ENCODE measurements around the gene MYO18A.
A peak's percentile ranks its signal among the peaks of the same experiment; 100 is the strongest.

MYO18A gene

GRCh38 chr17:29125651-29126050 is 54.5 kb downstream of the MYO18A start:
- Mint-ChIP-seq H3K9me3 (no peaks in the 10 kb centered on the region), H3K27me3 (ENCODE audit: low read depth) (no peaks in the 10 kb centered on the region), H3K36me3 (ENCODE audit: low read depth) (peaks cover 9% of the 10 kb centered on the region), H3K4me3 (no peak overlapping the region), H3K4me1 (ENCODE audit: low read depth) (peaks cover 8% of the 10 kb centered on the region), H3K27ac (no peak overlapping the region)
- no peak for DNase-seq (ENCODE audit: low spot score)

- Mint-ChIP-seq H3K9me3 (no peaks in the 10 kb centered on the region), H3K36me3 (ENCODE audit: low read depth) (peaks cover 13% of the 10 kb centered on the region), H3K27me3 (ENCODE audit: low read depth) (no peaks in the 10 kb centered on the region), H3K4me3 (no peak overlapping the region), H3K27ac (peak overlapping the region; percentile 19), H3K4me1 (ENCODE audit: low read depth) (peaks cover 6% of the 10 kb centered on the region)
- DNase-seq (ENCODE audit: low spot score) = no peak
Observed at GRCh38 chr17:29124925-29125273, 55.3 kb downstream of the MYO18A start.

GRCh38 chr17:29124135-29124924 is 55.9 kb downstream of the MYO18A start:
- Mint-ChIP-seq H3K36me3 (ENCODE audit: low read depth) (peaks cover 18% of the 10 kb centered on the region), H3K4me3 (no peak overlapping the region), H3K9me3 (no peaks in the 10 kb centered on the region), H3K27ac (no peak overlapping the region), H3K4me1 (ENCODE audit: low read depth) (peaks cover 6% of the 10 kb centered on the region), H3K27me3 (ENCODE audit: low read depth) (no peaks in the 10 kb centered on the region)
- DNase-seq (ENCODE audit: low spot score) = no peak

GRCh38 chr17:29123111-29123510 is 57.1 kb downstream of the MYO18A start:
- Mint-ChIP-seq H3K4me3 (no peak overlapping the region), H3K27me3 (ENCODE audit: low read depth) (no peaks in the 10 kb centered on the region), H3K36me3 (ENCODE audit: low read depth) (peaks cover 28% of the 10 kb centered on the region), H3K27ac (no peak overlapping the region), H3K4me1 (ENCODE audit: low read depth) (peaks cover 6% of the 10 kb centered on the region), H3K9me3 (no peaks in the 10 kb centered on the region)
- DNase-seq (ENCODE audit: low spot score) = no peak

- H3K36me3 Mint-ChIP-seq (ENCODE audit: low read depth) = peaks cover 32% of the 10 kb centered on the region
- DNase-seq (ENCODE audit: low spot score) = no peak
- no peak overlapping the region for H3K27ac Mint-ChIP-seq
- no peaks in the 10 kb centered on the region for H3K9me3 Mint-ChIP-seq
- no peak overlapping the region for H3K4me3 Mint-ChIP-seq
- H3K4me1 Mint-ChIP-seq (ENCODE audit: low read depth) = peaks cover 6% of the 10 kb centered on the region
- H3K27me3 Mint-ChIP-seq (ENCODE audit: low read depth) = no peaks in the 10 kb centered on the region
Observed at GRCh38 chr17:29121442-29121841, 58.8 kb downstream of the MYO18A start.

GRCh38 chr17:29120433-29120832 is 59.8 kb downstream of the MYO18A start:
- Mint-ChIP-seq H3K9me3 (no peaks in the 10 kb centered on the region), H3K36me3 (ENCODE audit: low read depth) (peaks cover 32% of the 10 kb centered on the region), H3K27ac (no peak overlapping the region), H3K27me3 (ENCODE audit: low read depth) (no peaks in the 10 kb centered on the region), H3K4me1 (ENCODE audit: low read depth) (peaks cover 11% of the 10 kb centered on the region), H3K4me3 (no peak overlapping the region)
- DNase-seq (ENCODE audit: low spot score) = no peak

GRCh38 chr17:29119265-29119664 is 60.9 kb downstream of the MYO18A start:
- H3K4me1 Mint-ChIP-seq (ENCODE audit: low read depth) = peaks cover 6% of the 10 kb centered on the region
- no peak for DNase-seq (ENCODE audit: low spot score)
- no peaks in the 10 kb centered on the region for H3K27me3 Mint-ChIP-seq (ENCODE audit: low read depth)
- H3K27ac Mint-ChIP-seq = no peak overlapping the region
- H3K36me3 Mint-ChIP-seq (ENCODE audit: low read depth) = peaks cover 33% of the 10 kb centered on the region
- H3K9me3 Mint-ChIP-seq = no peaks in the 10 kb centered on the region
- H3K4me3 Mint-ChIP-seq = no peak overlapping the region

GRCh38 chr17:29116804-29117753 is 63.1 kb downstream of the MYO18A start:
- peaks cover 41% of the 10 kb centered on the region for H3K36me3 Mint-ChIP-seq (ENCODE audit: low read depth)
- H3K4me1 Mint-ChIP-seq (ENCODE audit: low read depth) = peaks cover 5% of the 10 kb centered on the region
- no peak overlapping the region for H3K4me3 Mint-ChIP-seq
- no peaks in the 10 kb centered on the region for H3K9me3 Mint-ChIP-seq
- H3K27me3 Mint-ChIP-seq (ENCODE audit: low read depth) = no peaks in the 10 kb centered on the region
- DNase-seq (ENCODE audit: low spot score) = peak; percentile 60
- no peak overlapping the region for H3K27ac Mint-ChIP-seq

GRCh38 chr17:29115961-29116803 is 64.0 kb downstream of the MYO18A start:
- Mint-ChIP-seq H3K27ac (no peak overlapping the region), H3K36me3 (ENCODE audit: low read depth) (peaks cover 41% of the 10 kb centered on the region), H3K27me3 (ENCODE audit: low read depth) (no peaks in the 10 kb centered on the region), H3K9me3 (no peaks in the 10 kb centered on the region), H3K4me3 (no peak overlapping the region), H3K4me1 (ENCODE audit: low read depth) (peaks cover 5% of the 10 kb centered on the region)
- peak; percentile 23 for DNase-seq (ENCODE audit: low spot score)

- H3K9me3 Mint-ChIP-seq = no peaks in the 10 kb centered on the region
- H3K27ac Mint-ChIP-seq = no peak overlapping the region
- H3K36me3 Mint-ChIP-seq (ENCODE audit: low read depth) = peaks cover 40% of the 10 kb centered on the region
- H3K4me3 Mint-ChIP-seq = no peak overlapping the region
- no peaks in the 10 kb centered on the region for H3K27me3 Mint-ChIP-seq (ENCODE audit: low read depth)
- H3K4me1 Mint-ChIP-seq (ENCODE audit: low read depth) = peaks cover 5% of the 10 kb centered on the region
- no peak for DNase-seq (ENCODE audit: low spot score)
Observed at GRCh38 chr17:29115435-29115834, 64.8 kb downstream of the MYO18A start.

- H3K4me3 Mint-ChIP-seq = no peak overlapping the region
- H3K27ac Mint-ChIP-seq = no peak overlapping the region
- peaks cover 5% of the 10 kb centered on the region for H3K4me1 Mint-ChIP-seq (ENCODE audit: low read depth)
- peaks cover 35% of the 10 kb centered on the region for H3K36me3 Mint-ChIP-seq (ENCODE audit: low read depth)
- no peaks in the 10 kb centered on the region for H3K9me3 Mint-ChIP-seq
- no peaks in the 10 kb centered on the region for H3K27me3 Mint-ChIP-seq (ENCODE audit: low read depth)
- DNase-seq (ENCODE audit: low spot score) = no peak
Observed at GRCh38 chr17:29114141-29114540, 66.1 kb downstream of the MYO18A start.

- no peak for DNase-seq (ENCODE audit: low spot score)
- Mint-ChIP-seq H3K4me3 (no peak overlapping the region), H3K36me3 (ENCODE audit: low read depth) (peaks cover 34% of the 10 kb centered on the region), H3K4me1 (ENCODE audit: low read depth) (peaks cover 5% of the 10 kb centered on the region), H3K27ac (no peak overlapping the region), H3K9me3 (no peaks in the 10 kb centered on the region), H3K27me3 (ENCODE audit: low read depth) (no peaks in the 10 kb centered on the region)
Observed at GRCh38 chr17:29113334-29113733, 66.9 kb downstream of the MYO18A start.

GRCh38 chr17:29112771-29113295 is 67.4 kb downstream of the MYO18A start:
- no peak for DNase-seq (ENCODE audit: low spot score)
- Mint-ChIP-seq H3K4me1 (ENCODE audit: low read depth) (peaks cover 5% of the 10 kb centered on the region), H3K27ac (no peak overlapping the region), H3K4me3 (no peak overlapping the region), H3K36me3 (ENCODE audit: low read depth) (peaks cover 38% of the 10 kb centered on the region), H3K9me3 (no peaks in the 10 kb centered on the region), H3K27me3 (ENCODE audit: low read depth) (no peaks in the 10 kb centered on the region)
